Upper lobe of left lung (tissue), 4 donors: Measurements from ENCODE around the gene ZACN.

Experiments
- CTCF ChIP-seq, 6 experiments: fragments of 450-650 bp in 4 of 6; fragments of 200-600 bp in 2 of 6; sonication (generic) in 2 of 6; IDR thresholded peaks; one replicate each; pipeline ENCODE4 v1.5.1; 2016 to 2019; ENCODE audit warnings: antibody characterized with exemption in 6 of 6
- POLR2A ChIP-seq, 4 donors: fragments of 450-650 bp; IDR thresholded peaks; one replicate each; pipeline ENCODE4 v1.5.1; 2016 to 2017; ENCODE audit warnings: antibody characterized with exemption in 4 of 4, mild to moderate bottlenecking in 2 of 4

DNA sequence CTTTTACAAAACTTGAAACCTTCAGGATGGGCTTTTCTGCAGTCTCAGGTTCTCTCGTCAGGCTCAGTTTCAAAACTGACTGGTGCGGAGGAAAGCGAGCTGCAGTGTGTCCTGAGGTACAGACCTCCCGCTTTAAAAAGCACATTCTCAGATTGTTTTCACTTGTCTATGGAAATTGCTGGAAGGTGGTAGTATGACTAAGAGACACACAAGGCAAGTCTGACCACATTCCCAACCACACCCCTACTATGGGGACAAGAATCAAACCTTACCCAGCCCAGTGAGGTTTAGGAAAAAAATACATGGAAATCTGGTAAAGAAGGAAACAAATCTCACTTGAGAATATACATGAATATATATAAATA is 24.9 kb upstream of the ZACN start:
- TF ChIP-seq CTCF (IDR thresholded peaks at IDR 0.05) = no peak
- no peak for TF ChIP-seq POLR2A (IDR thresholded peaks at IDR 0.05)
